Vagina (tissue), 2 donors: Measurements from ENCODE around the gene CTDSP2. TPM values are rescaled to one million over a fixed set of nuclear protein-coding genes. Genes with fewer than 3 reads are reported as not detected.

Experiments
- DNase-seq, 2 donors: peaks; one replicate each; pipeline ENCODE4 v3.0.0-alpha.2; 2017; ENCODE audit errors: extremely low spot score in 2 of 2
- H3K27ac ChIP-seq: fragments of 200-600 bp; sonication (generic); one replicate; pipeline ENCODE4 v1.5.1; 2019
- H3K27me3 ChIP-seq: fragments of 200-600 bp; sonication (generic); one replicate; pipeline ENCODE4 v1.5.1; 2019
- H3K36me3 ChIP-seq, 2 donors: fragments of 200-600 bp; sonication (generic); one replicate each; pipeline ENCODE4 v1.5.1; 2017 to 2019
- H3K4me1 ChIP-seq: fragments of 200-600 bp; sonication (generic); one replicate; pipeline ENCODE4 v1.5.1; 2019
- H3K4me3 ChIP-seq, 2 donors: fragments of 200-600 bp; sonication (generic); 1 replicate in 1 of 2; 2 replicates in 1 of 2; pipeline ENCODE4 v1.5.1; 2016 to 2019
- H3K9me3 ChIP-seq: fragments of 200-600 bp; sonication (generic); one replicate; pipeline ENCODE4 v1.5.1; 2019
- POLR2A ChIP-seq, 2 donors: fragments of 450-650 bp; IDR thresholded peaks; one replicate each; pipeline ENCODE4 v1.6.1; 2017; ENCODE audit warnings: antibody characterized with exemption in 2 of 2, mild to moderate bottlenecking in 2 of 2, moderate library complexity in 2 of 2
- POLR2AphosphoS5 ChIP-seq, 2 donors: sonication (generic); formaldehyde crosslinking; IDR thresholded peaks; one replicate each; pipeline ENCODE4 v1.9.0; 2017; ENCODE audit warnings: antibody characterized with exemption in 2 of 2, mild to moderate bottlenecking in 2 of 2, low read depth in 1 of 2; ENCODE audit not compliant: insufficient read depth in 1 of 2
- intact Hi-C: fragments of 100-400 bp; cut with DNase I; formaldehyde crosslinking; loops from one replicate; pipeline ENCODE4 v1.15.1; 2023
- microRNA counts, 2 donors: library from miRNA; unstranded; fragments of <30 nt; microRNA quantifications; one replicate each; lab custom pipeline; 2016 to 2017
- microRNA-seq: library from miRNA; unstranded; fragments of <30 nt; microRNA quantifications from one replicate; pipeline ENCODE4, GENCODE V29; 2017; ENCODE audit warnings: borderline number of aligned reads, borderline replicate concordance
- small RNA-seq: library from RNA; depleted of rRNA; stranded (forward); fragments of <200 nt; gene quantifications from one replicate; pipeline ENCODE3, GENCODE V24; 2016
- total RNA-seq: library from RNA; depleted of rRNA; stranded (reverse); fragments of >200 nt; gene quantifications from one replicate; pipeline ENCODE4 v1.2.3, GENCODE V29; 2016
- TF ChIP-seq, protein P1 (sequence below), 3 experiments: fragments of 450-650 bp in 2 of 3; fragments of 200-600 bp in 1 of 3; sonication (generic) in 1 of 3; IDR thresholded peaks; one replicate each; pipeline ENCODE4 v1.5.1; 2017 to 2019; ENCODE audit warnings: antibody characterized with exemption in 3 of 3, mild to moderate bottlenecking in 2 of 3, moderate library complexity in 2 of 3

The CTDSP2 gene
- total RNA-seq, 1 donor from 2014 or later: 108 TPM

DNA sequence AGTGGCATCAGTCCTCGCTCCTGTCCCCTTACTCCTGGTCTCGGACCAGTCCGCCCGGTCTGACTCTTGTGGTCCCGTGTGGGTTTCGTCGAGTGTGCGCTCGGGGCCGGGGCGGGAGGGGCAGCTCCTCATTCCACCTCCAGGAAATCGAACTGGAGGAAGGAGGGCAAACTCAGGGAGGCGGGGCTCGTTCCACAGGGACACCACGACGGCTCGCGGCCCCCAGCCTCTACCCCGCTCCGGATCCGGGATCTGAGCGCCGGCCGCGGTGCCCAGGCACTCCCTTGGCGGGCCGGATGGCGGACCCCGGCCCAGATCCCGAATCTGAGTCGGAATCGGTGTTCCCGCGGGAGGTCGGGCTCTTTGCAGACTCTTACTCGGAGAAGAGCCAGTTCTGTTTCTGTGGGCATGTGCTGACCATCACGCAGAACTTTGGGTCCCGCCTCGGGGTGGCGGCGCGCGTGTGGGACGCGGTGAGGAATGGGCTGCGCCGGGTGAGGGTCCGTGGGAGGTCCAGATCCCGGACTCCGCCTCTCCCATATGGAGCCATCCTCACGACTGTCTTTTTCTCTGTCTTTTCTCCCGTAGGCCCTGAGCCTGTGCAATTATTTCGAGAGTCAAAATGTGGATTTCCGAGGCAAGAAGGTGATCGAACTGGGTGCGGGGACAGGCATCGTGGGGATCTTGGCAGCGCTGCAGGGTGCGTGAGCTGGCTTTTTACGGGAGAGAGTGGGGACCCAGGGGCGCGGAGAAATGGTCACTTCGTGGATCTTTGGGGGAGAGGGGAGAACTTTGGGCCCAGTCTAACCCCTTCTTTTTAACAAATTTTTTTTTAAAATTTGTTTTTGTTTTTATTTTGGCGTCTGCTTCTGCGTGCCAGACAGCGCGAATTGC is 73.9 kb downstream of the CTDSP2 start, which contains the start of gene EEF1AKMT3:
Gene EEF1AKMT3 (plus strand): TSS at position 186 of the 894 bp plus-strand sequence. CDS start 111 bp downstream, at position 297.
- peak within 1 kb of the TSS; percentile 88 for H3K27ac ChIP-seq
- no peak for DNase-seq
- H3K27me3 ChIP-seq: no peaks in the 10 kb centered on the region
- intact Hi-C loops: loop anchor here (10.0 kb wide), 1 partner anchor 62 kb away; no protein-coding TSS in a partner anchor
- H3K9me3 ChIP-seq: no peaks in the 10 kb centered on the region
- H3K4me3 ChIP-seq: peak within 1 kb of the TSS; percentile 81 to 96
- peaks cover 22% of the 10 kb centered on the region for H3K4me1 ChIP-seq
- H3K36me3 ChIP-seq: peaks cover 0 to 7% of the 10 kb centered on the region in 2 donors
- TF ChIP-seq POLR2AphosphoS5 (IDR thresholded peaks at IDR 0.05; ENCODE audit: insufficient read depth in 1 of 2, low read depth in 1 of 2) (peak in 1 of 2 donors; percentile 47), POLR2A (IDR thresholded peaks at IDR 0.05) (no peak)
- TF ChIP-seq, protein P1, sequence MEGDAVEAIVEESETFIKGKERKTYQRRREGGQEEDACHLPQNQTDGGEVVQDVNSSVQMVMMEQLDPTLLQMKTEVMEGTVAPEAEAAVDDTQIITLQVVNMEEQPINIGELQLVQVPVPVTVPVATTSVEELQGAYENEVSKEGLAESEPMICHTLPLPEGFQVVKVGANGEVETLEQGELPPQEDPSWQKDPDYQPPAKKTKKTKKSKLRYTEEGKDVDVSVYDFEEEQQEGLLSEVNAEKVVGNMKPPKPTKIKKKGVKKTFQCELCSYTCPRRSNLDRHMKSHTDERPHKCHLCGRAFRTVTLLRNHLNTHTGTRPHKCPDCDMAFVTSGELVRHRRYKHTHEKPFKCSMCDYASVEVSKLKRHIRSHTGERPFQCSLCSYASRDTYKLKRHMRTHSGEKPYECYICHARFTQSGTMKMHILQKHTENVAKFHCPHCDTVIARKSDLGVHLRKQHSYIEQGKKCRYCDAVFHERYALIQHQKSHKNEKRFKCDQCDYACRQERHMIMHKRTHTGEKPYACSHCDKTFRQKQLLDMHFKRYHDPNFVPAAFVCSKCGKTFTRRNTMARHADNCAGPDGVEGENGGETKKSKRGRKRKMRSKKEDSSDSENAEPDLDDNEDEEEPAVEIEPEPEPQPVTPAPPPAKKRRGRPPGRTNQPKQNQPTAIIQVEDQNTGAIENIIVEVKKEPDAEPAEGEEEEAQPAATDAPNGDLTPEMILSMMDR (IDR thresholded peaks at IDR 0.05): no peak

DNA sequence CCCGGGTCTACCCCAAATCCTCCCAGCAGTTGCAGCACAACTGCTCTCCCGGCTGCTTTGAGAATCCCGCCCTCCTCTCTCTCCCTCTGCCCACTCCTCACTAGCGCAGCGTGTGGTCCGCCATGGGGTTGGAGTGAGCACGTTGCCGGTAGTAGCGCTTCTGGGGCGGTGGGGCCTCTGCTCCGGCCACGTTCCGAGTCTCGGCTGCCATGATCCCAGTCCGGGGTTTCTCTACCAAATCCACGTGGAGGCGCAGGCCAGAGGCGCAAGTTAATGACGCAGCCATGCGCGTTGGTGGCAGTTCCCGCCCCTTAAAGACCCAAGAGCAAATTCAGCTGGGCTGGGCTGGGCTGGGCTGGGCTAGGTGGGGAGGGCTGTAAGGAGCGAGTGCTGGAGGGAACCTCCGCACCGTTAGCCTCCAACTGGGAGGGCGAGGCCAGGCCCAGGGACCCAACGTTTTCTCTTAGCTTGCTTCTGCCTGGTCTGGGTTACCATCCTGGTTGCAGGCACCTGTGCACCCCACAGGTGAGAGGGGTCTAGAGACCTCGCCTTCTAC is 74.6 kb downstream of the CTDSP2 start, which contains the start of gene METTL1:
Gene METTL1 (minus strand): TSS at position 233 of the 556 bp plus-strand sequence. CDS start 22 bp downstream, at position 211.
- peaks cover 24% of the 10 kb centered on the region for H3K4me1 ChIP-seq
- H3K27ac ChIP-seq: peak within 1 kb of the TSS; percentile 88
- no peaks in the 10 kb centered on the region for H3K27me3 ChIP-seq
- peaks cover 0 to 7% of the 10 kb centered on the region in 2 donors for H3K36me3 ChIP-seq
- peak in 1 of 2 donors; percentile 97 for DNase-seq
- TF ChIP-seq, protein P1 (IDR thresholded peaks at IDR 0.05): peak in 2 of 3 experiments; percentile 4 to 19
- TF ChIP-seq POLR2AphosphoS5 (IDR thresholded peaks at IDR 0.05; ENCODE audit: insufficient read depth in 1 of 2, low read depth in 1 of 2) (peak; percentile 86 to 87), POLR2A (IDR thresholded peaks at IDR 0.05) (no peak)
- intact Hi-C loops: loop anchor here (10.0 kb wide), 1 partner anchor 63 kb away; no protein-coding TSS in a partner anchor
- peak within 1 kb of the TSS; percentile 81 to 96 for H3K4me3 ChIP-seq
- no peaks in the 10 kb centered on the region for H3K9me3 ChIP-seq

DNA sequence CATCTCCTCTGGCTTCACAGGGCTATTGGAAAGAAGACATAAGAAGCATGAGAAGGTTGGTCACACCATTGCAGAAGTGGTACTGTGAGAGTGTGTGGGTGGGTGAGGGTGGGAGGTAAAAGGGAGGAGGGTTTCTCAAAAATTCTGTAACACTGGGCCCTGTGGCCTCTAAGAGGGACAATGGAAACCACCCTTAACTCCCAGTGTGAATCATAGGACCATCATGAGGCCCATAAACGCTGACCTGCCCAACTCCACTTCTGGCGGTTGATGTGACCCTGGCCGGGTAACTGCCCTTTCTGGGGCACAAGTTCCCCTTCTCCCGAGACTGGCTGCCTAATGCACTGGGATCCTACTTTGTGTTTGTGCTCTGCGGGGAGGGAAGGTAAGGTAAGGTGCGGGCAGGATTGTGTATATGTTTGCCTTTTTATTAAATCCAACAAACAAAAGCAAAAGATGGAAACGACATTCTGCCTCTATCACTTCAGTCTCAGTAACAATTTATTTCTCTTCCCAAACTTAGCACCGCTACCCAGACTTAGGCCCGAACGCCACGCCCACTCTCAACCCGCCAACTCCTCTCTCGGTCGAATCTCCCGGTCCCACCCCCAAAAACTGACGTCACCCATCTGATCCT is 75.2 kb downstream of the CTDSP2 start:
- H3K9me3 ChIP-seq: no peaks in the 10 kb centered on the region
- H3K4me1 ChIP-seq: peaks cover 30% of the 10 kb centered on the region
- H3K4me3 ChIP-seq: peak overlapping the region; percentile 81 to 96
- intact Hi-C loops: loop anchor here (10.0 kb wide), 1 partner anchor 63 kb away; no protein-coding TSS in a partner anchor
- TF ChIP-seq POLR2AphosphoS5 (IDR thresholded peaks at IDR 0.05; ENCODE audit: insufficient read depth in 1 of 2, low read depth in 1 of 2) (no peak), POLR2A (IDR thresholded peaks at IDR 0.05) (no peak)
- TF ChIP-seq, protein P1 (IDR thresholded peaks at IDR 0.05): no peak
- H3K36me3 ChIP-seq: peaks cover 0 to 7% of the 10 kb centered on the region in 2 donors
- H3K27ac ChIP-seq: peak overlapping the region; percentile 88
- no peak for DNase-seq
- H3K27me3 ChIP-seq: no peaks in the 10 kb centered on the region

DNA sequence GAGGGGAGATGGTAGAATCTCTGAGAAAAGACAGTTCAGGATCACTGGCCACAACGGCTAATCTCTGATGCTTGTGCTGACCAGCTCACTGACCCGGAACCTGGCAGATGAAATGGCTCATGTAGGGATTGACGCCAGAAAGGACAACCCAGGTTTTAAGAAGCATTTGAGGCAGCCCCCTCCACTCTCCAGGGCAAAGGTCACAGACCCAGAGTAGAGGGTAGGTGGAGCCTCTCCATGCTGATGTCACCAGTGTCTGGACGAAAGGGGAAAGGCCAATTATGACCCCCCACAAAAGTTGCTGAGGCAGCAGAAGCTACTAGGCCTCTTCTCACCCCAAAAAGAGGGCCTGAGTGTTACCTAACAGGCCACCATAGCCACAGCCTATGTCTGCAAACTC is 75.8 kb downstream of the CTDSP2 start:
- H3K27me3 ChIP-seq: peaks cover 2% of the 10 kb centered on the region
- peaks cover 37% of the 10 kb centered on the region for H3K4me1 ChIP-seq
- H3K36me3 ChIP-seq: peaks cover 0 to 7% of the 10 kb centered on the region in 2 donors
- H3K27ac ChIP-seq: no peak overlapping the region
- DNase-seq: no peak
- H3K9me3 ChIP-seq: no peaks in the 10 kb centered on the region
- no peak overlapping the region for H3K4me3 ChIP-seq
- intact Hi-C loops: loop anchor here (10.0 kb wide), 1 partner anchor 64 kb away; no protein-coding TSS in a partner anchor
- TF ChIP-seq, protein P1 (IDR thresholded peaks at IDR 0.05): no peak
- TF ChIP-seq POLR2AphosphoS5 (IDR thresholded peaks at IDR 0.05; ENCODE audit: insufficient read depth in 1 of 2, low read depth in 1 of 2) (no peak), POLR2A (IDR thresholded peaks at IDR 0.05) (no peak)

MicroRNA genes within 50 kb of the gene (microRNA counts, 767-probe panel; counts per million panel counts)
- microRNA hsa-miR-26a-5p (lab: Ali Mortazavi, UCI): 6,983 to 7,513 counts per million in 2 donors

Small RNAs within 50 kb of the gene (microRNA-seq; reads per million reads assigned to microRNA genes)
- gene MIR26A2: 205 reads per million, percentile 61 among the genes with 10 or more reads in this experiment

Small RNAs within 50 kb of the gene (small RNA-seq; reads per million reads assigned to genes)
- 3.0 reads per million, percentile 75 among the genes with 10 or more reads in this experiment for gene MIR26A2
- gene RNU6-1083P: not detected

Other genes with a start within 250 kb of the CTDSP2 start
- 22.1 TPM for gene DTX3, start 241.9 kb downstream of the CTDSP2 start, total RNA-seq
- gene ARHGEF25, start 235.3 kb downstream of the CTDSP2 start, total RNA-seq: 28.7 TPM
- 7.6 TPM for gene B4GALNT1, start 213.5 kb downstream of the CTDSP2 start, total RNA-seq
- gene OS9, start 152.6 kb downstream of the CTDSP2 start, total RNA-seq: 105 TPM
- 1.5 TPM for gene AGAP2, start 108.0 kb downstream of the CTDSP2 start, total RNA-seq
- 67.0 TPM for gene TSPAN31, start 101.7 kb downstream of the CTDSP2 start, total RNA-seq
- 102 TPM for gene CDK4, start 94.4 kb downstream of the CTDSP2 start, total RNA-seq
- 8.3 TPM for gene MARCHF9, start 91.6 kb downstream of the CTDSP2 start, total RNA-seq
- 1.7 TPM for gene CYP27B1, start 79.7 kb downstream of the CTDSP2 start, total RNA-seq
- 10.8 TPM for gene METTL1, start 74.6 kb downstream of the CTDSP2 start, total RNA-seq
- 9.3 TPM for gene EEF1AKMT3, start 74.1 kb downstream of the CTDSP2 start, total RNA-seq
- 17.9 TPM for gene TSFM, start 63.9 kb downstream of the CTDSP2 start, total RNA-seq
- 5.2 TPM for gene AVIL, start 28.0 kb downstream of the CTDSP2 start, total RNA-seq
- 31.9 TPM for gene ATP23, start 94.8 kb upstream of the CTDSP2 start, total RNA-seq